GM12801 (cell line): ENCODE data around the gene ARID3A.

Experiments
- CTCF ChIP-seq: IDR thresholded peaks from one replicate; pipeline ENCODE4 v1.5.1; 2011; ENCODE audit warnings: control low read depth; ENCODE audit not compliant: insufficient read length; ENCODE audit errors: extremely low read depth

The ARID3A gene

GRCh38 chr19:920051-920864, 5.6 kb upstream of the ARID3A start:
- no peak for TF ChIP-seq CTCF

GRCh38 chr19:924553-925086, 1.2 kb upstream of the ARID3A start:
- TF ChIP-seq CTCF: no peak

- TF ChIP-seq CTCF: no peak
Observed at GRCh38 chr19:925087-925525, 729 bp upstream of the ARID3A start.

GRCh38 chr19:926323-926588, 421 bp downstream of the ARID3A start:
- TF ChIP-seq CTCF: no peak

- no peak for TF ChIP-seq CTCF
Observed at GRCh38 chr19:926589-927350, 935 bp downstream of the ARID3A start.

- no peak for TF ChIP-seq CTCF
Observed at GRCh38 chr19:927351-927779, 1.5 kb downstream of the ARID3A start.

- TF ChIP-seq CTCF: no peak
Observed at GRCh38 chr19:927780-928401, 2.1 kb downstream of the ARID3A start.
